Neural cell (in vitro differentiated cells): Measurements from ENCODE around the gene HOXD1. TPM values are rescaled to one million over a fixed set of nuclear protein-coding genes. Genes with fewer than 3 reads are reported as not detected.

Source experiments
- H2AFZ ChIP-seq: fragments of 200-600, 300-800 bp; sonication (generic), shearing (Covaris generic); 2 replicates; pipeline ENCODE4 v1.6.0; 2014; ENCODE audit warnings: low read depth, mild to moderate bottlenecking, antibody characterized with exemption, low read length, moderate library complexity
- H3F3A ChIP-seq: fragments of 200-600 bp; shearing (Covaris generic); 2 replicates; pipeline ENCODE4 v1.6.1; 2016; ENCODE audit warnings: mild to moderate bottlenecking, moderate library complexity, mixed read lengths, antibody characterized with exemption, low read length; ENCODE audit not compliant: insufficient read depth, poor library complexity, severe bottlenecking
- H3K27ac ChIP-seq: fragments of 200-600, 300-800 bp; sonication (generic), shearing (Covaris generic); 2 replicates; pipeline ENCODE4 v1.5.1; 2014; ENCODE audit warnings: mild to moderate bottlenecking, low read length, moderate library complexity
- H3K27me3 ChIP-seq: fragments of 300-800, 200-600 bp; sonication (generic), shearing (Covaris generic); 2 replicates; pipeline ENCODE4 v1.6.0; 2014; ENCODE audit warnings: mild to moderate bottlenecking, low read depth, low read length, moderate library complexity; ENCODE audit not compliant: insufficient read depth
- H3K36me3 ChIP-seq: fragments of 300-800, 200-600 bp; sonication (generic), shearing (Covaris generic); 2 replicates; pipeline ENCODE4 v1.5.1; 2014; ENCODE audit warnings: mild to moderate bottlenecking, antibody characterized with exemption, low read length, moderate library complexity; ENCODE audit not compliant: insufficient read depth
- H3K4me2 ChIP-seq: fragments of 300-800, 200-600 bp; sonication (generic), shearing (Covaris generic); 2 replicates; pipeline ENCODE4 v1.6.0; 2014; ENCODE audit warnings: mild to moderate bottlenecking, low read length
- H3K4me3 ChIP-seq: fragments of 300-800, 200-600 bp; sonication (generic), shearing (Covaris generic); 2 replicates; pipeline ENCODE4 v1.5.1; 2014; ENCODE audit warnings: mild to moderate bottlenecking, low read length, moderate library complexity
- H3K79me2 ChIP-seq: fragments of 200-600 bp; shearing (Covaris generic); replicated peaks from 2 replicates; pipeline ENCODE4 v1.6.0; 2014; ENCODE audit warnings: mild to moderate bottlenecking, low read length, moderate library complexity; ENCODE audit not compliant: insufficient read depth
- H3K9ac ChIP-seq: fragments of 300-800, 200-600 bp; sonication (generic), shearing (Covaris generic); 2 replicates; pipeline ENCODE4 v1.6.1; 2016; ENCODE audit warnings: mild to moderate bottlenecking, low read length, mixed read lengths
- H3K9me2 ChIP-seq: fragments of 200-600 bp; shearing (Covaris generic); 2 replicates; pipeline ENCODE4 v1.6.1; 2016; ENCODE audit warnings: mild to moderate bottlenecking, low read length, mixed read lengths; ENCODE audit not compliant: insufficient read depth
- H3K9me3 ChIP-seq: fragments of 200-600, 300-800 bp; sonication (generic), shearing (Covaris generic); 2 replicates; pipeline ENCODE4 v1.6.1; 2016; ENCODE audit warnings: mild to moderate bottlenecking, mixed run types, low read length, moderate library complexity, mixed read lengths
- H4K20me1 ChIP-seq: fragments of 200-600 bp; shearing (Covaris generic); 2 replicates; pipeline ENCODE4 v1.6.1; 2016; ENCODE audit warnings: mild to moderate bottlenecking, mixed run types; ENCODE audit not compliant: insufficient read depth
- EP300 ChIP-seq: fragments of 450-650 bp; conservative IDR thresholded peaks from 2 replicates; pipeline ENCODE4 v1.6.1; 2014; ENCODE audit warnings: antibody characterized with exemption, mild to moderate bottlenecking, moderate library complexity; ENCODE audit not compliant: poor library complexity, severe bottlenecking
- EZH2 ChIP-seq: fragments of 200-600, 300-800 bp; shearing (Covaris generic), sonication (generic); IDR thresholded peaks from 2 replicates; pipeline ENCODE4 v1.6.1; 2014; ENCODE audit warnings: antibody characterized with exemption, low read length, borderline replicate concordance, mild to moderate bottlenecking; ENCODE audit not compliant: insufficient read depth, poor library complexity, severe bottlenecking
- POLR2AphosphoS5 ChIP-seq: IDR thresholded peaks from 2 replicates; pipeline ENCODE4 v1.6.1; 2012
- RAD21 ChIP-seq: fragments of 450-650 bp; conservative IDR thresholded peaks from 2 replicates; pipeline ENCODE4 v1.6.1; 2014; ENCODE audit warnings: antibody characterized with exemption, mild to moderate bottlenecking, moderate library complexity
- REST ChIP-seq: IDR thresholded peaks from 2 replicates; pipeline ENCODE4 v1.6.1; 2012; ENCODE audit warnings: borderline replicate concordance
- SMC3 ChIP-seq: fragments of 450-650 bp; conservative IDR thresholded peaks from 2 replicates; pipeline ENCODE4 v1.6.1; 2014; ENCODE audit warnings: antibody characterized with exemption, mild to moderate bottlenecking, moderate library complexity; ENCODE audit not compliant: poor library complexity
- TAF1 ChIP-seq: IDR thresholded peaks from 2 replicates; pipeline ENCODE4 v1.6.1; 2012; ENCODE audit warnings: low read depth
- polyA plus RNA-seq: library from polyadenylated mRNA; depleted of rRNA; stranded (reverse); fragments of >200 nt; gene quantifications from 2 replicates; pipeline ENCODE4 v1.2.3, GENCODE V29; 2014

The HOXD1 gene
- polyA plus RNA-seq, 1 donor from 2014 or later: not detected

- H2AFZ ChIP-seq: no peak overlapping the region
- H4K20me1 ChIP-seq: no peaks in the 10 kb centered on the region
- TF ChIP-seq RAD21 (no peak), EZH2 (peak; percentile 93), SMC3 (no peak), EP300 (no peak), TAF1 (no peak)
- peak overlapping the region; percentile 43 for H3K4me3 ChIP-seq
- no peaks in the 10 kb centered on the region for H3F3A ChIP-seq
- H3K27me3 ChIP-seq: peaks cover 100% of the 10 kb centered on the region
- H3K9me2 ChIP-seq: no peaks in the 10 kb centered on the region
- H3K27ac ChIP-seq: no peak overlapping the region
- no peak overlapping the region for H3K4me2 ChIP-seq
- no peaks in the 10 kb centered on the region for H3K9me3 ChIP-seq
- H3K9ac ChIP-seq: no peak overlapping the region
- H3K36me3 ChIP-seq: no peaks in the 10 kb centered on the region
- H3K79me2 ChIP-seq: no peaks in the 10 kb centered on the region
These were observed 16.2 kb upstream of the HOXD1 start for GRCh38 chr2:176172007-176172894.

- Histone ChIP-seq H3K36me3 (no peaks in the 10 kb centered on the region), H3K9me3 (no peaks in the 10 kb centered on the region), H3K79me2 (no peaks in the 10 kb centered on the region), H4K20me1 (no peaks in the 10 kb centered on the region), H3K4me3 (no peak overlapping the region), H2AFZ (no peak overlapping the region), H3F3A (no peaks in the 10 kb centered on the region), H3K27me3 (peaks cover 100% of the 10 kb centered on the region), H3K4me2 (no peak overlapping the region), H3K9me2 (no peaks in the 10 kb centered on the region), H3K9ac (no peak overlapping the region), H3K27ac (no peak overlapping the region)
- no peak for TF ChIP-seq REST
These were observed 15.4 kb upstream of the HOXD1 start for GRCh38 chr2:176172895-176173566.

GRCh38 chr2:176173567-176174381 is 14.7 kb upstream of the HOXD1 start:
- H3K4me3 ChIP-seq: no peak overlapping the region
- no peaks in the 10 kb centered on the region for H3K9me3 ChIP-seq
- H3K27me3 ChIP-seq: peaks cover 100% of the 10 kb centered on the region
- H3K4me2 ChIP-seq: no peak overlapping the region
- no peaks in the 10 kb centered on the region for H3K9me2 ChIP-seq
- H3K27ac ChIP-seq: no peak overlapping the region
- H3K36me3 ChIP-seq: no peaks in the 10 kb centered on the region
- no peaks in the 10 kb centered on the region for H4K20me1 ChIP-seq
- no peak overlapping the region for H3K9ac ChIP-seq
- TF ChIP-seq SMC3 (no peak), POLR2AphosphoS5 (peak; percentile 37)
- no peak overlapping the region for H2AFZ ChIP-seq
- no peaks in the 10 kb centered on the region for H3K79me2 ChIP-seq
- no peaks in the 10 kb centered on the region for H3F3A ChIP-seq
